GM23248 (cell line): ENCODE results near the gene AKAP12.

ENCODE experiments used
- EZH2 ChIP-seq: fragments of 200-600 bp; sonication (generic); IDR thresholded peaks from 2 replicates; pipeline ENCODE4 v1.6.1; 2018; ENCODE audit warnings: antibody characterized with exemption, mild to moderate bottlenecking; ENCODE audit not compliant: insufficient read depth, poor library complexity, severe bottlenecking
- EZH2phosphoT487 ChIP-seq: fragments of 200-600 bp; sonication (generic); IDR thresholded peaks from 2 replicates; pipeline ENCODE4 v1.6.1; 2018; ENCODE audit warnings: antibody characterized with exemption, moderate library complexity, mild to moderate bottlenecking, low read depth; ENCODE audit not compliant: insufficient read depth

- TF ChIP-seq EZH2 (no peak), EZH2phosphoT487 (no peak)
Observed at GRCh38 chr6:151392427-151392826, 152.7 kb downstream of the AKAP12 start.
